GM23338 (cell line): ENCODE data around the gene EP300.

Experiments used
- CREB1 ChIP-seq: fragments of 250-450 bp; sonication (Bioruptor Pico); IDR thresholded peaks from 2 replicates; pipeline ENCODE4 v1.5.0; 2020; ENCODE audit warnings: low read depth, mild to moderate bottlenecking, moderate library complexity
- CTCF ChIP-seq, 2 experiments: fragments of 200-600 bp in 1 of 2; sonication (generic) in 1 of 2; conservative IDR thresholded peaks; 2 replicates each; pipeline versions ENCODE4 v1.5.1 to v1.6.1; 2016 to 2017; ENCODE audit warnings: antibody characterized with exemption in 2 of 2, low read depth in 2 of 2, mild to moderate bottlenecking in 2 of 2, moderate library complexity in 1 of 2
- EZH2 ChIP-seq: fragments of 200-600 bp; sonication (generic); IDR thresholded peaks from one replicate; pipeline ENCODE4 v1.8.0; 2017; ENCODE audit warnings: antibody characterized with exemption, mild to moderate bottlenecking, low read depth; ENCODE audit not compliant: unreplicated experiment
- EZH2phosphoT487 ChIP-seq: fragments of 200-600 bp; sonication (generic); IDR thresholded peaks from one replicate; pipeline ENCODE4 v1.8.1; 2018; ENCODE audit warnings: antibody characterized with exemption; ENCODE audit not compliant: unreplicated experiment
- JUNB ChIP-seq: IDR thresholded peaks from one replicate; pipeline ENCODE4 v1.6.1; 2016; ENCODE audit warnings: antibody characterized with exemption; ENCODE audit not compliant: unreplicated experiment
- POLR2AphosphoS5 ChIP-seq: IDR thresholded peaks from 2 replicates; pipeline ENCODE4 v1.6.1; 2016; ENCODE audit warnings: antibody characterized with exemption, low read depth
- REST ChIP-seq: IDR thresholded peaks from one replicate; pipeline ENCODE4 v1.6.1; 2018; ENCODE audit warnings: antibody characterized with exemption; ENCODE audit not compliant: unreplicated experiment
- ZNF114 ChIP-seq: fragments of 250-450 bp; sonication (Bioruptor Pico); IDR thresholded peaks from 2 replicates; pipeline ENCODE4 v1.5.0; 2020; ENCODE audit warnings: mild to moderate bottlenecking, moderate library complexity
- ZNF331 ChIP-seq: fragments of 250-450 bp; sonication (Bioruptor Pico); IDR thresholded peaks from 2 replicates; pipeline ENCODE4 v1.5.0; 2020; ENCODE audit warnings: low read depth, mild to moderate bottlenecking, moderate library complexity
- ZNF462 ChIP-seq: fragments of 250-450 bp; sonication (Bioruptor Pico); IDR thresholded peaks from 2 replicates; pipeline ENCODE4 v1.5.0; 2020; ENCODE audit warnings: mild to moderate bottlenecking, moderate library complexity

GRCh38 chr22:41140365-41140957, 48.1 kb downstream of the EP300 start:
- TF ChIP-seq CTCF (conservative IDR thresholded peaks at IDR 0.05; ENCODE audit: low read depth in 2 of 2) (no peak), POLR2AphosphoS5 (no peak), EZH2phosphoT487 (no peak), CREB1 (CRISPR knock-in tag) (no peak), EZH2 (no peak), REST (no peak), ZNF462 (CRISPR knock-in tag) (no peak), ZNF331 (CRISPR knock-in tag) (no peak), JUNB (no peak), ZNF114 (CRISPR knock-in tag) (no peak)
